H1 (cell line): ENCODE data around the gene ZNF57. TPM values are rescaled to one million over a fixed set of nuclear protein-coding genes. Genes with fewer than 3 reads are reported as not detected.

ENCODE experiments used
- CTCF ChIA-PET: fragments of 300-600 bp; sonication (Branson Sonifier 250); formaldehyde crosslinking; loops from one replicate; lab custom pipeline; 2021; ENCODE audit not compliant: partially characterized antibody; lab: Charles Lee
- POLR2A ChIA-PET: fragments of 300-600 bp; sonication (Branson Sonifier 250); formaldehyde crosslinking; loops from one replicate; lab custom pipeline; 2021; ENCODE audit warnings: inconsistent platforms; ENCODE audit not compliant: partially characterized antibody; lab: Charles Lee
- DNase-seq, 2 experiments: peaks; one replicate each; pipeline versions ENCODE4 v3.0.0 to v3.0.0-alpha.2; 2010 to 2022; ENCODE audit warnings: low spot score in 2 of 2, low read depth in 1 of 2, mixed read lengths in 1 of 2
- FAIRE-seq: peaks from 2 replicates; lab custom pipeline; 2011; peaks lifted over from hg19 to GRCh38; lab: Jason Lieb, UNC
- H2AFZ ChIP-seq: 2 replicates; pipeline ENCODE4 v1.8.1; 2012; ENCODE audit warnings: low read length, inconsistent platforms
- H2AK5ac ChIP-seq: 2 replicates; pipeline ENCODE4 v1.6.1; 2013; ENCODE audit warnings: low read depth, low read length
- H2BK120ac ChIP-seq: replicated peaks from 2 replicates; pipeline ENCODE3; 2013; ENCODE audit warnings: low read depth, low read length, inconsistent platforms
- H2BK12ac ChIP-seq: 2 replicates; pipeline ENCODE4 v1.6.1; 2013; ENCODE audit warnings: low read depth, low read length
- H2BK15ac ChIP-seq: 2 replicates; pipeline ENCODE4 v1.6.1; 2013; ENCODE audit warnings: low read length
- H2BK20ac ChIP-seq: 2 replicates; pipeline ENCODE4 v1.6.1; 2013; ENCODE audit warnings: low read length
- H2BK5ac ChIP-seq: 2 replicates; pipeline ENCODE4 v1.6.1; 2013; ENCODE audit warnings: low read depth, low read length
- H3K14ac ChIP-seq: 2 replicates; pipeline ENCODE4 v1.6.1; 2013; ENCODE audit warnings: inconsistent platforms; ENCODE audit not compliant: insufficient read length
- H3K18ac ChIP-seq: 2 replicates; pipeline ENCODE4 v1.6.1; 2013; ENCODE audit warnings: low read length; ENCODE audit errors: extremely low read depth
- H3K23ac ChIP-seq: 2 replicates; pipeline ENCODE4 v1.6.1; 2013; ENCODE audit warnings: inconsistent platforms; ENCODE audit not compliant: insufficient read length
- H3K23me2 ChIP-seq: 2 replicates; pipeline ENCODE4 v1.6.1; 2013; ENCODE audit warnings: low read depth, low read length
- H3K27ac ChIP-seq: 2 replicates; pipeline ENCODE4 v1.6.1; 2011; ENCODE audit warnings: low read depth, low read length, inconsistent platforms
- H3K27me3 ChIP-seq, 4 experiments: replicated peaks in 1 of 4; 1 replicate in 1 of 4; 2 replicates in 3 of 4; pipeline versions ENCODE4 v1.6.1 to v1.8.1; 2011 to 2013; ENCODE audit warnings: low read length in 3 of 4, mild to moderate bottlenecking in 3 of 4, inconsistent platforms in 2 of 4, mixed read lengths in 2 of 4, moderate library complexity in 1 of 4; ENCODE audit not compliant: control insufficient read depth in 3 of 4, insufficient read depth in 3 of 4; ENCODE audit errors: extremely low read depth in 1 of 4
- H3K36me3 ChIP-seq, 4 experiments: 2 replicates each; pipeline versions ENCODE4 v1.6.1 to v1.8.1; 2011 to 2013; ENCODE audit warnings: mild to moderate bottlenecking in 4 of 4, low read length in 3 of 4, moderate library complexity in 2 of 4, control low read depth in 1 of 4, inconsistent platforms in 1 of 4; ENCODE audit not compliant: insufficient read depth in 4 of 4, control insufficient read depth in 2 of 4
- H3K4ac ChIP-seq: replicated peaks from 2 replicates; pipeline ENCODE3; 2013; ENCODE audit warnings: low read length, low read depth, mixed read lengths, inconsistent platforms; ENCODE audit not compliant: insufficient read length
- H3K4me1 ChIP-seq, 4 experiments: replicated peaks in 1 of 4; 1 replicate in 1 of 4; 2 replicates in 3 of 4; pipeline versions ENCODE4 v1.6.1 to v1.8.1; 2011 to 2013; ENCODE audit warnings: low read length in 3 of 4, inconsistent platforms in 2 of 4, mixed read lengths in 1 of 4; ENCODE audit not compliant: insufficient read depth in 4 of 4, control insufficient read depth in 3 of 4
- H3K4me2 ChIP-seq, 2 experiments: 2 replicates each; pipeline versions ENCODE4 v1.6.1 to v1.8.1; 2011 to 2013; ENCODE audit warnings: low read depth in 2 of 2, low read length in 2 of 2, control low read depth in 1 of 2, inconsistent platforms in 1 of 2, mild to moderate bottlenecking in 1 of 2; ENCODE audit not compliant: insufficient read depth in 1 of 2
- H3K4me3 ChIP-seq, 4 experiments: fragments of 200-600, 300-600 bp in 1 of 4; sonication (generic), shearing (Covaris generic), sonication (Bioruptor Twin) in 1 of 4; 2 replicates each; pipeline versions ENCODE4 v1.5.1 to v1.8.1; 2011 to 2016; ENCODE audit warnings: low read length in 4 of 4, low read depth in 3 of 4, control low read depth in 2 of 4, inconsistent platforms in 2 of 4, mild to moderate bottlenecking in 2 of 4, mixed read lengths in 1 of 4, moderate library complexity in 1 of 4; ENCODE audit not compliant: insufficient read depth in 2 of 4; ENCODE audit errors: extremely low read depth in 1 of 4
- H3K56ac ChIP-seq: replicated peaks from 2 replicates; pipeline ENCODE3; 2013; ENCODE audit warnings: low read depth, mild to moderate bottlenecking, mixed read lengths, low read length, inconsistent platforms; ENCODE audit not compliant: insufficient read length
- H3K79me1 ChIP-seq: 2 replicates; pipeline ENCODE4 v1.6.1; 2013; ENCODE audit warnings: low read depth, low read length, control low read depth
- H3K79me2 ChIP-seq, 2 experiments: 2 replicates each; pipeline versions ENCODE4 v1.6.1 to v1.8.1; 2012 to 2013; ENCODE audit warnings: low read length in 2 of 2, mild to moderate bottlenecking in 2 of 2, inconsistent platforms in 1 of 2; ENCODE audit not compliant: insufficient read depth in 2 of 2, control insufficient read depth in 1 of 2
- H3K9ac ChIP-seq, 4 experiments: replicated peaks in 1 of 4; 1 replicate in 1 of 4; 2 replicates in 3 of 4; pipeline versions ENCODE4 v1.6.1 to v1.8.1; 2011 to 2013; ENCODE audit warnings: low read depth in 3 of 4, low read length in 3 of 4, control low read depth in 2 of 4, mild to moderate bottlenecking in 2 of 4, moderate library complexity in 2 of 4, inconsistent platforms in 1 of 4; ENCODE audit errors: extremely low read depth in 1 of 4
- H3K9me3 ChIP-seq, 2 experiments: 2 replicates each; pipeline versions ENCODE4 v1.6.1 to v1.8.1; 2012 to 2013; ENCODE audit warnings: mild to moderate bottlenecking in 2 of 2, moderate library complexity in 2 of 2, control low read depth in 1 of 2, inconsistent platforms in 1 of 2, low read depth in 1 of 2, low read length in 1 of 2, mixed read lengths in 1 of 2; ENCODE audit not compliant: insufficient read depth in 2 of 2
- H4K20me1 ChIP-seq, 2 experiments: replicated peaks in 1 of 2; 2 replicates each; pipeline versions ENCODE3 to v1.8.1; 2011 to 2013; ENCODE audit warnings: inconsistent platforms in 2 of 2, low read length in 2 of 2, mild to moderate bottlenecking in 1 of 2; ENCODE audit not compliant: insufficient read depth in 2 of 2, control insufficient read depth in 1 of 2
- H4K5ac ChIP-seq: 2 replicates; pipeline ENCODE4 v1.6.1; 2013; ENCODE audit warnings: low read length, low read depth, mixed read lengths, inconsistent platforms; ENCODE audit not compliant: insufficient read length
- H4K8ac ChIP-seq: 2 replicates; pipeline ENCODE4 v1.8.0; 2013; ENCODE audit warnings: mild to moderate bottlenecking, moderate library complexity, low read length, inconsistent platforms; ENCODE audit not compliant: insufficient read depth; ENCODE audit errors: extremely low read depth
- H4K91ac ChIP-seq: replicated peaks from 2 replicates; pipeline ENCODE3; 2013; ENCODE audit warnings: low read length, mixed read lengths, inconsistent platforms; ENCODE audit not compliant: insufficient read length
- HDAC2 ChIP-seq, 2 experiments: fragments of 300-600 bp in 1 of 2; sonication (generic) in 1 of 2; IDR thresholded peaks; 2 replicates each; pipeline ENCODE4 v1.6.1; 2011 to 2012; ENCODE audit warnings: low read depth in 2 of 2, low read length in 2 of 2, mild to moderate bottlenecking in 2 of 2, moderate library complexity in 2 of 2, borderline replicate concordance in 1 of 2, inconsistent platforms in 1 of 2
- ZNF274 ChIP-seq: IDR thresholded peaks from 2 replicates; pipeline ENCODE4 v1.7.0; 2012; ENCODE audit warnings: low read length, borderline replicate concordance; ENCODE audit errors: extremely low read depth
- WGBS, 2 experiments: shearing (Covaris generic) in 1 of 2; methylation state at CpG; one replicate each; pipeline versions ENCODE4 v1.1.6 to v1.1.7; 2013 to 2015; ENCODE audit warnings: low lambda C conversion rate in 2 of 2, mixed read lengths in 2 of 2, inconsistent platforms in 1 of 2, low coverage in 1 of 2, missing lambda C conversion rate in 1 of 2; ENCODE audit not compliant: insufficient replicate concordance in 2 of 2, insufficient coverage in 1 of 2, insufficient read length in 1 of 2; ENCODE audit errors: extremely low coverage in 1 of 2, missing lambda C conversion rate in 1 of 2; 5-methylcytosine and 5-hydroxymethylcytosine counted together
- polyA plus RNA-seq, 7 experiments: library from polyadenylated mRNA; depleted of rRNA in 3 of 7; stranded (reverse) in 5 of 7; unstranded in 2 of 7; fragments of >200 nt in 5 of 7; fragments of 200-250 nt in 2 of 7; gene quantifications; 1 replicate in 5 of 7; 2 replicates in 1 of 7; 4 replicates in 1 of 7; pipeline versions ENCODE4 v1.2.1 to v1.2.3, GENCODE V29; 2011 to 2013; ENCODE audit warnings: missing spikeins in 2 of 7, mixed read lengths in 2 of 7
- total RNA-seq: library from RNA; stranded (reverse); fragmentation: NEBNext Ultra II Directional; extraction: Animal tissue kit (Norgen Biotek cat#: 25700); gene quantifications from 2 replicates; pipeline ENCODE4 v1.2.1, GENCODE V29; 2021

The ZNF57 gene
- total and polyA plus RNA-seq, 2 of the 8 experiments (the other 6 are each of a cell fraction or from before 2014, with no cell fraction given): 4.9 to 8.9 TPM

- Histone ChIP-seq H4K91ac (no peak overlapping the region), H3K18ac (no peak overlapping the region), H3K9me3 (peaks cover 74 to 90% of the 10 kb centered on the region in 2 experiments)
- TF ChIP-seq ZNF274: peak; percentile 55; the same call in 1 of the 2 replicates
- no peak for TF ChIP-seq HDAC2 (IDR thresholded peaks at IDR 0.05; ENCODE audit: borderline replicate concordance in 1 of 2, low read depth in 2 of 2, low read length in 2 of 2)
- TF ChIP-seq, all 59 proteins: peak for 1
- H3K4me1 ChIP-seq: no peaks in the 10 kb centered on the region
- H3K27ac ChIP-seq: no peak overlapping the region
- H2BK20ac ChIP-seq: no peak overlapping the region
- DNase-seq (no peak), FAIRE-seq (no peak)
- H3K23ac ChIP-seq: no peak overlapping the region
- 0 out of 8 replicates have a peak overlapping the region, but pooled peaks of 1 of the 4 experiments have one; percentile 10 for H3K4me3 ChIP-seq
- no peaks in the 10 kb centered on the region; a peak in 1 of 7 replicates for H3K27me3 ChIP-seq
- no peak overlapping the region for H2AFZ ChIP-seq
- H3K79me2 ChIP-seq: no peaks in the 10 kb centered on the region; a peak in 1 of 4 replicates
- no peak overlapping the region for H2BK15ac ChIP-seq
- no peak overlapping the region for H2AK5ac ChIP-seq
- H2BK120ac ChIP-seq: no peak overlapping the region
- H4K20me1 ChIP-seq: no peaks in the 10 kb centered on the region
- no peak overlapping the region for H3K4ac ChIP-seq
- H2BK12ac ChIP-seq: no peak overlapping the region
- no peak overlapping the region for H2BK5ac ChIP-seq
- 91% methylated on average over 10 of the region's 10 CpGs; no CpG with 5 or more reads in 1 of the 2 experiments for WGBS, 2 experiments
- ChIA-PET POLR2A (no interaction called here), CTCF (no interaction called here)
- H3K56ac ChIP-seq: no peak overlapping the region
- no peaks in the 10 kb centered on the region for H3K23me2 ChIP-seq
- H3K36me3 ChIP-seq: peaks cover 12 to 51% (median 36%) of the 10 kb centered on the region in 4 experiments
- no peak overlapping the region for H4K8ac ChIP-seq
- H3K14ac ChIP-seq: no peak overlapping the region
- H3K9ac ChIP-seq: no peak overlapping the region
- no peak overlapping the region for H3K4me2 ChIP-seq
- H4K5ac ChIP-seq: no peak overlapping the region
- H3K79me1 ChIP-seq: 0 out of 2 replicates have a peak, but pooled peaks cover 2% of the 10 kb centered on the region
These were observed 48.1 kb upstream of the ZNF57 start for GRCh38 chr19:2852598-2852997.
